Ureter (tissue), 1 donor: ENCODE results near the gene SIX2. TPM values are rescaled to one million over a fixed set of nuclear protein-coding genes. Genes with fewer than 3 reads are reported as not detected.
A peak's percentile ranks its signal among the peaks of the same experiment; 100 is the strongest.

Experiments
- DNase-seq: peaks from one replicate; pipeline ENCODE4 v3.0.0-alpha.2; 2020; ENCODE audit warnings: low spot score
- total RNA-seq: library from RNA; stranded (reverse); gene quantifications from one replicate; pipeline ENCODE4 v1.2.4, GENCODE V29; 2023
- donor health status: DM: yes; HTN: yes; CAD: no.

Gene SIX2
- total RNA-seq, 1 donor from 2014 or later, result 1.2 TPM

DNA sequence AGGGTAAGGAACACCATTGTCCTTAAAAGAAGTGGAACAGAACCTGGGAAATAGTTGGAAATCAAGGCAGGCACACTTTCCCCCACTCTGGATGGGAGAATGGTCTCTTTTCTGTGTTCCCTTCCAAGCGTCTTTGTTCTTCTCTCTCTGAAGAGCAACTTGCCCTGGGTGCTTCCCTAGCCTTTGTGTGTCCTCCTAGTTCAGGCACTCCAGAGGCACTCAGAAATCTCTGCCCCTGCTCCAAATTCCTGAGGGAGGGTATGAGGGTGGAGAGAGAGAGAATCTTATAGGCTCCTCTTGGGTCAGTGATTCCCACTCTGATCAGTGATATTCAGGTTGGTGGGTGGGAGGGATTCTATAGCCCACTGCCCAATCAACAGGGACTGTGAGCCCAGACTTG is 8.8 kb upstream of the SIX2 start:
- no peak for DNase-seq

DNA sequence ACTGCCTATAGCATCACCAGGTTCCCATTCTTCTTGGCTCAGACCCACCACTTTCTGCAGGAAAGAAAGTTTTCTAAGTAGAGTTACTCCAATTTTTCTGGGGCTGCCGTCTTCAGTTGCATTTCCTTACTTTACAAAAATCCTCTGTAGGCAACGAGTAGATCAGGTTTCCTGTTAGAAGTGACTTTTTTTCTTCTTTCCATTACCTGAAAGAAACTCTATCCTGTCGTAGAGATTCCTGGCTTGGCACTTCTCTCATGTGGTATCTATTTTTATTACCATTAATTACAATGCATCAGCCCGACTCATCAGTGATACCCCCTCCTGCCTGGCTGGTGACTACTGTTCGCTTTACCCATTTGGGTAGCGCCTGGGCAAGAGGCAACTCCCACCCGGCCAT is 5.6 kb upstream of the SIX2 start:
- DNase-seq, result no peak

GRCh38 chr2:45014016-45014702 is 4.9 kb upstream of the SIX2 start:
- DNase-seq, result no peak

DNA sequence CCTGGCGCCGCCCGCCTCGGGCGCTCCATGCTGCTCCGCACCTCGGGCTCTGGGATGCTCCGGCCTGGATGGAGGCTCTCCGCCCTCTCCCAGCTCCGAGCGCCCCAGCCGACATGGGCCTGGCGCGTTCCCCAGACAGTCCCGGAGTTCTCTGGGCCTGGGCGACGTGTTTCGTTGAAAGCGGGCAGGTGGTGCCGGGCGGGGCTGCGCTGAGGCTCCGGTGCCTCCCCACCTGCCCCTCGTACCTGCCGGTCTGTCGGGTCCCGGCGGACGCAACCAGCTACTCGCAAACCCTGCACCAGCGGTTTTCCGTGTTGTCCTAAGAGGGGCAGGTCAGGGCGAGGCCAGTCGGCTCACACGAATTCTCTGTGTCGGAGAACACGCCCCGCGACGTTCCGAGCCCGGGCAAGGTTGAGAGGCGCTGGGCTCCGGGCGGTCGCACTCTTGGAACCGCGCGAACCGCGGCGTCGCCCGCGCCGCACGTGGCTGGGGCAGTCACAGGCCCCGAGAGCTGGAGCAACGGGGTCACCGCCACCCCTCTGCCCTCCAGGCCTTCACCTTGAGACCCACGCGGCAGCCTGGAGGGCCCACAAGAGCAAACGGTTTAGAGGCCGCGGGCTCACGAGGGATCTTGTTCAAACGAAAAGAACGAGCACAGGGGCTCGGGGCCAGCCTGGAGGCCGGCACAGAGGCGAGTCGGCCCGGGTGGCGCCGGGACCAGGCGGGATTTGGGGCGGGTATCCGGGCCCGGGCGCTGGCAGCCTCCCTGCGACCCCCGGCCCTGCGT is 4.2 kb upstream of the SIX2 start:
- DNase-seq, result no peak

DNA sequence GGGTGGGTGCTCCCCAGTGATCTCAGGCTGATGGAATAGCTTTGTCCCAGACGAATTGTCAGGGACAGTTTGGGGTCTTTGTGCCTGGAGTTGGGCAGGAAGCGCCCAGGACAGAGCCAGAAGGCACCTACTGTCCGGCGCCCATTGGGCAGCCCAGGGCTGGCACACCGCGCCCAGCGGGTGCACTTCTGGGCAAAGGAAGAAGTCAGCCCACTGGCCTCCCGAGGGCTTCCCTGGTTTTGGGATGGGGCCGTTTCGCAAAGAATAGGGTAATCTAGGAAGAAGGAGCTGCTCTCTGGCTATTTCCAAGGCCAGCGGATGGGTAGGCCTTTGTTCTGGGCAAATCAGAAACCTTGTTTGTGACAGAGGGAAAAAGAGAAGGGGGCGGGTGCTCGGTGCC is 3.5 kb upstream of the SIX2 start:
- DNase-seq, result no peak

DNA sequence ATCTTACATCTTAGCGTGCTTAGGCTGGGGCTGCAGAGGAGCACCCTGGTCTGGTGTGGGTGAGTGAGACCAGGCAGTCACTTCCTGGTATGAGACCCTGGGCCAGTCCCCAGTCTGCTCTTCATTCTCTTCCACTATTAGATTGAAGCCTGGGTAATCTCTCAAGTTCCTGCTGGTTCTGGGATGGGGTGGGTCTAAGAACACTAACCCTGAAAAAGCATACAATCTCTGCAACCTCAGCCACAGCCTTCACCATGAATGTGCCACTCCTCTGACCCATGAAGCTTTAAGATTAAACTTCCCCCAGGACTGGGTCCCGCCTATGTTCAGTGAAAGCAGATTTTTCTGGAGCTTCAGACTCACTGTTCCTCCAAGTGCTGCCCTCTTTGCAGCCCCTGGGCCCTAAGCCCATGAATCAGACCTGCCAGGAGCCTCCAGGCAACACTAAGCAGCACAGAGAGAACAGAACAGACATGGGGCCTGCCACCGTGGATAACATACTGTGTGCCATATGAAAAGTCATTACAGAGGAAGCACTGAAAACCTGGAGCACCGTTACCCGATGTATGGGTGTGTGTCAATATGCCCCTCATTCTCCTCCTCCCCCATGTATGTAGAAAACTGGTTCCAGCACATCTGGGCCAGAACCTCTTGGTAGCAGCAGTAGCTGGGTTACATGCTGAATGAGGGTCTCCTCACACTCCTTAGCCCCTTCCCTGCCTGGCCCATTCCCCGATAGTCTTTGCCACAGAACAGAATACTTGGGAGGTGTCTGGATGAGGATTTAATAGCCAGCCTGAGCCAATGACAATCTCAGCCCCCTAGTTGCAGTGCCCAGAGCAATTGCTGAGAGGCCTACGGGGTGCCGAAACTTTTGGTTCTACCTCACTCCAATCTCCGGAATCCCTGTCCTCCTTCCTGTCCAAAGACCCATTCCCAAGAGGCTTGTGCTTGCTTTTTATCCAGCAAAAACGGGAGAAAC is 2.7 kb upstream of the SIX2 start:
- DNase-seq, result no peak

DNA sequence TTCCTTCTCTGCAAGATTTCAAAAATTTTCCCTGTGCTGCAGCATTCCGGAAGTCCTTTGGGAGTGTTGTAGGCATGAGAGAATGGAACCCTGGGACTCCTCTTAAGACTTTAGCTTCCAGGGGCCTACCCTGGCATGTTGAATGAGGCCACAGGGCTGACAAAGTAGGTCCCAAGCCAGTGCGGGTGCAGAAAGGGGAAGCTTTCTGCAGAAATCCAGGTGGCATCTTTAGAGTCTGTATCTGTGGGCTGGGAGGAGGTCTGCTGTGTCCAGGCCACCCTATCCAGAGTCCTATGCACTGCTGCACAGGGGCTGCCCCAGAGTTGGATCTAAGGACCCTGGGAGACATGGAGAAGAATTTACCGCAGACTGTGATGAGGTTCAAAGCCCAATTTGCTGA is 1.9 kb upstream of the SIX2 start:
- DNase-seq, result no peak

DNA sequence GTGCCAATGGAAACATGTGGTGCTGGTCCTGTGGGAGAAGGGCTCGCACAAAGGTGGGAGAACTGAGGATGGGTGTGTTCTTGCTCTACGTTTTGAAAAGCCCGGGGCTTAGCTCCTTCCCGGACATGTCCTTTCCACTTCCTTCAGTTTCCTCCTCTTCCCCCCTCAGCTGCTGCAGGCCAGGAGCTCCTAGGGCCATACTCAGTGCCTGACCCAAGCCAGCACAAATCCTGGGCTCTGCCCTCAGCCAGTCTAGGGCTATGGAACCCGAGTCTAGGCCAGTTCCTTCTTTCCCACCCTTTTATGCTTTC is 1.4 kb upstream of the SIX2 start:
- no peak for DNase-seq

GRCh38 chr2:45009928-45010701 is 863 bp upstream of the SIX2 start:
- peak; percentile 75 for DNase-seq

DNA sequence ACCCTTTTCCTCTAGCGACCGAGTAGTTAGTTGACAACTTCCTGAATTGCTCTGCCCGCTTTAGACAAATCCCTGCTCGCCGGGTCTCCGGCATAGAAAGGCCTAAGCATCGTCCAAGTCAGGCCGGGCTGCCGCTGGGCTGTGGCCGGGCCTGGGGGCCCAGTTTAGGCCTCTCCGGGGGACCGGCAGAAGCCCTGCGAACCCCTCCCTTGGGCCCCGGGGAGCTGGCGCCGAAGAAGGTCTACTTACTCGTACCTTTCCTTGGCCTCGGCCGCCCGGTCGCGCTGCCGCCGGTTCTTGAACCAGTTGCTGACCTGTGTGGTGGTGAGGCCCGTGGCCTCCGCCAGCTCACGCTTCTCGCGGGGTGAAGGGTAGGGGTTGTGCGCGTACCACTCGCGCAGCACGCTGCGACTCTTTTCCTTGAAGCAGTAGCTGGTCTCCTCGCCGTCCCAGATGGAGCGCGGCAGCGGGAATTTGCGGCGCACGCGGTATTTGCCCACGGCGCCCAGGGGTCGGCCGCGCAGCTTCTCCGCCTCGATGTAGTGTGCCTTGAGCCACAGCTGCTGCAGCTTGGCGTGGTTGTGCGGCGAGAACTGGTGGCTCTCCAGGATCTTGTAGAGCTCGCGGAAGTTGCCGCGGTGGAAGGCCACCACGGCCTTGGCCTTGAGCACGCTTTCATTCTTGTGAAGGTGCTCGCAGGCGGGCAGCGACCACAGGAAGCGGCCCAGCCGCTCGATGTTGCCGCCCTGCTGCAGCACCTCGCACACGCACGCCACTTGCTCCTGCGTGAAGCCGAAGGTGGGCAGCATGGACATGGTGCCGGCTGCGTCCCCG is 739 bp downstream of the SIX2 start:
- DNase-seq, result no peak

DNA sequence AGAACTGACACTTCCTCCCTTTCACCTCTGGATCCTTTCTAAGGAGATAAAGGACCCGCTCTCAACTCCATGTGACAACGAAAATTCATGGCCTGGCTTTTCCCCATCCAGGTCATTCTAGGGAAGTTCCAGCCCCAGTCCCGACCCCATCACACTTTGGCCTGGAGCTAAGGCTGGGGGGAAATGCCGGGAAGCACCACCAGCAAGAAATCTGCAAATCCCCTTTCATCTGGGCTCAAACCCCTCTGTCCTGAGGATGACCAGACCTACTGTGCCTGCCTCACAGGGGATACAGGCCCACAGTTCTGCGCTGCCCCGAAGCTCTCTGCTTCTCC is 1.3 kb downstream of the SIX2 start:
- no peak for DNase-seq

GRCh38 chr2:45006942-45007287 is 2.3 kb downstream of the SIX2 start:
- DNase-seq, result no peak

GRCh38 chr2:45006041-45006941 is 3.0 kb downstream of the SIX2 start:
- DNase-seq, result no peak

DNA sequence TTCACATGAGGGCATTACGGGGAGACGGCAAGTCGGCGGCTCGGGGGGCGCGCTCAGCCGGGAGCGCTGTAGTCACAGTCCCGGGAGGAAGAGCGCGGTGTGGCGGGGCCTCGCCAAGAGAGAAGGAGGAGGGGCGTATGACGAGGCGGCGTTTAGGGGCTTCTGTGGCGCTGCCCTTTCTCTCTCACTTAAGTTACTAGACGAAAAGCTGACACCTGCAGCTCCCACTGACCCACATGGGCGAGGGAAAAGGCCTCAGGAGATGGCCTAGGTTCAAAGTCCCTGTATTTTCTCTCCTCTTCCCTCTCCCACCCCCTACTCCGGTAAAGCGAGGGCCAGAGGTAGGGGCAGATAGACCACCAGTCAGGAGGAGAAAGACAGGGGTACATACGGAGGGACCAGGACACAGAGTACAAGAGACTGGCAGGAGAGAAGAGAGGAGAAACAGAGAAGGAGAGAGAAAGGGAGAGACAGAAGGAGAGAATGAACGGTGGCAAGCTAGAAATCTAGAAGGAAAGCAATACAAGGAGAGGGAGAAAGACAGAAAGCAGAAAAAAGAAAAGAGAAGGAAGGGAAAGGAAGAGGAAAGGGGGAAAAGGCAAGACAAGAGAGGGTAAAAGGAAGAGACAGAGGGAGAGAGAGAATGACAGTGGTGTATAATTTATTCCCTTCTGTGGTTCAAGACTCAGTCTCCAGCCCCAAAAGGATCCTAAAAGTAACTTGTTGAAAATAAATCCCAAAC is 3.8 kb downstream of the SIX2 start:
- no peak for DNase-seq

- no peak for DNase-seq
Observed at GRCh38 chr2:45004562-45005191, 4.6 kb downstream of the SIX2 start.

- no peak for DNase-seq
Observed at GRCh38 chr2:45003579-45004551, 5.4 kb downstream of the SIX2 start.

- DNase-seq, result no peak
Observed at GRCh38 chr2:45002686-45003085, 6.6 kb downstream of the SIX2 start.
